HCT116 (cell line): ENCODE results near the gene IRGC.

Experiments
- CTCF ChIP-seq, 3 experiments: fragments of 200-600 bp in 1 of 3; sonication (generic) in 1 of 3; IDR thresholded peaks in 2 of 3; conservative IDR thresholded peaks in 1 of 3; 2 replicates each; pipeline ENCODE4 v1.5.1; 2012 to 2017; ENCODE audit warnings: low read depth in 2 of 3, low read length in 2 of 3, antibody characterized with exemption in 1 of 3, borderline replicate concordance in 1 of 3, control low read depth in 1 of 3, mild to moderate bottlenecking in 1 of 3, mixed read lengths in 1 of 3, mixed run types in 1 of 3, moderate library complexity in 1 of 3; ENCODE audit not compliant: insufficient read depth in 1 of 3
- EGR1 ChIP-seq: IDR thresholded peaks from 2 replicates; pipeline ENCODE4 v1.6.1; 2012; ENCODE audit warnings: low read depth
- POLR2A ChIP-seq: IDR thresholded peaks from 2 replicates; pipeline ENCODE4 v1.7.0; 2011; ENCODE audit warnings: borderline replicate concordance; ENCODE audit not compliant: insufficient read depth, insufficient read length; ENCODE audit errors: extremely low read depth
- RAD21 ChIP-seq: IDR thresholded peaks from 2 replicates; pipeline ENCODE4 v1.6.1; 2012; ENCODE audit warnings: low read depth, mild to moderate bottlenecking

GRCh38 chr19:43684326-43684725 lies 31.6 kb upstream of the IRGC start:
- TF ChIP-seq POLR2A (no peak), CTCF (IDR thresholded peaks at IDR 0.05 in 2 of 3, conservative IDR thresholded peaks at IDR 0.05 in 1 of 3; ENCODE audit: borderline replicate concordance in 1 of 3, insufficient read depth in 1 of 3, low read depth in 2 of 3, low read length in 2 of 3) (no peak), EGR1 (no peak), RAD21 (no peak)
